Measurements from ENCODE around the gene MATR3.
"Not testable (repeated sequence)": the region's sequence is repeated elsewhere in the genome, so short reads cannot be mapped to it uniquely, and the experiment has no call there.

Gene MATR3

GRCh38 chr5:139344177-139344576, 50.6 kb downstream of the MATR3 start:
- no peak for DNase-seq (ENCODE audit: low read depth in 2 of 2, low spot score in 1 of 2)

GRCh38 chr5:139345442-139345841, 51.9 kb downstream of the MATR3 start:
- not testable (repeated sequence) for DNase-seq (ENCODE audit: low read depth in 2 of 2, low spot score in 1 of 2)

GRCh38 chr5:139347863-139348262, 54.3 kb downstream of the MATR3 start:
- DNase-seq (ENCODE audit: low read depth in 2 of 2, low spot score in 1 of 2): not testable (repeated sequence)

- DNase-seq (ENCODE audit: low read depth in 2 of 2, low spot score in 1 of 2): no peak
These were observed 60.6 kb downstream of the MATR3 start for GRCh38 chr5:139354186-139354585.

GRCh38 chr5:139355900-139356299, 62.4 kb downstream of the MATR3 start:
- DNase-seq (ENCODE audit: low read depth in 2 of 2, low spot score in 1 of 2): not testable (repeated sequence)

- DNase-seq (ENCODE audit: low read depth in 2 of 2, low spot score in 1 of 2): no peak
These were observed 64.5 kb downstream of the MATR3 start for GRCh38 chr5:139358064-139358463.

- no peak for DNase-seq (ENCODE audit: low read depth in 2 of 2, low spot score in 1 of 2)
These were observed 66.8 kb downstream of the MATR3 start for GRCh38 chr5:139360384-139360783.

GRCh38 chr5:139361835-139362429, 68.4 kb downstream of the MATR3 start:
- DNase-seq (ENCODE audit: low read depth in 2 of 2, low spot score in 1 of 2): no peak

- no peak for DNase-seq (ENCODE audit: low read depth in 2 of 2, low spot score in 1 of 2)
These were observed 70.4 kb downstream of the MATR3 start for GRCh38 chr5:139363937-139364336.

GRCh38 chr5:139364466-139364865, 70.9 kb downstream of the MATR3 start:
- no peak for DNase-seq (ENCODE audit: low read depth in 2 of 2, low spot score in 1 of 2)

- DNase-seq (ENCODE audit: low read depth in 2 of 2, low spot score in 1 of 2): no peak
These were observed 75.1 kb downstream of the MATR3 start for GRCh38 chr5:139368613-139369012.

GRCh38 chr5:139369181-139369580, 75.6 kb downstream of the MATR3 start:
- no peak for DNase-seq (ENCODE audit: low read depth in 2 of 2, low spot score in 1 of 2)

GRCh38 chr5:139371482-139372435, 78.2 kb downstream of the MATR3 start:
- DNase-seq (ENCODE audit: low read depth in 2 of 2, low spot score in 1 of 2): no peak

- no peak for DNase-seq (ENCODE audit: low read depth in 2 of 2, low spot score in 1 of 2)
These were observed 81.4 kb downstream of the MATR3 start for GRCh38 chr5:139374909-139375308.

GRCh38 chr5:139376364-139376763, 82.8 kb downstream of the MATR3 start:
- no peak for DNase-seq (ENCODE audit: low read depth in 2 of 2, low spot score in 1 of 2)

- no peak for DNase-seq (ENCODE audit: low read depth in 2 of 2, low spot score in 1 of 2)
These were observed 83.7 kb downstream of the MATR3 start for GRCh38 chr5:139377226-139377625.

GRCh38 chr5:139378101-139378825, 84.7 kb downstream of the MATR3 start:
- no peak for DNase-seq (ENCODE audit: low read depth in 2 of 2, low spot score in 1 of 2)

- DNase-seq (ENCODE audit: low read depth in 2 of 2, low spot score in 1 of 2): no peak
These were observed 85.4 kb downstream of the MATR3 start for GRCh38 chr5:139378941-139379361.

- no peak for DNase-seq (ENCODE audit: low read depth in 2 of 2, low spot score in 1 of 2)
These were observed 86.3 kb downstream of the MATR3 start for GRCh38 chr5:139379626-139380449.
